UCSD-AML1 (cell line): ENCODE data around the gene SLC39A10.
"Not testable (repeated sequence)": the region's sequence is repeated elsewhere in the genome, so short reads cannot be mapped to it uniquely, and the experiment has no call there.

Experiments used
- DNase-seq: peaks from one replicate; lab custom pipeline; 2025; ENCODE audit not compliant: unreplicated experiment; lab: John Stamatoyannopoulos, UW

SLC39A10 gene

DNA sequence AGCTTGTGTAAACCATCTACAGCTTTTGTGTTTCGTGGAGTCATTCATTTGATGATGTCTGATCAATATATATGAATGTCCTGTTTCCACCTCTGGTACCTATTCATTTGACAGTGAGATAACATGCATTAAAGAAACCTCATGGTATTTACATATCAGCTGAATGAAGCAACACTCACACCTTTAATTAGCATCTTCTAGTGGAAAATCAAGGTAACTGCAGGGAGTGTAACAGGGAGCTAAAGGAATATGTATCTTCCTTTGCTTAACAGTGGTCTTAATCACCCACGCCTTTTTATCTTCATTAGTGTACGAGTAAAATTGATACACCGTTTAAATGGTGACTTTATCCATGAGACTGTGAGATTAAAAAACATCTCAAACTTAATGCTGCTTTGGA, 15.6 kb downstream of the SLC39A10 start:
- DNase-seq, result no peak

DNA sequence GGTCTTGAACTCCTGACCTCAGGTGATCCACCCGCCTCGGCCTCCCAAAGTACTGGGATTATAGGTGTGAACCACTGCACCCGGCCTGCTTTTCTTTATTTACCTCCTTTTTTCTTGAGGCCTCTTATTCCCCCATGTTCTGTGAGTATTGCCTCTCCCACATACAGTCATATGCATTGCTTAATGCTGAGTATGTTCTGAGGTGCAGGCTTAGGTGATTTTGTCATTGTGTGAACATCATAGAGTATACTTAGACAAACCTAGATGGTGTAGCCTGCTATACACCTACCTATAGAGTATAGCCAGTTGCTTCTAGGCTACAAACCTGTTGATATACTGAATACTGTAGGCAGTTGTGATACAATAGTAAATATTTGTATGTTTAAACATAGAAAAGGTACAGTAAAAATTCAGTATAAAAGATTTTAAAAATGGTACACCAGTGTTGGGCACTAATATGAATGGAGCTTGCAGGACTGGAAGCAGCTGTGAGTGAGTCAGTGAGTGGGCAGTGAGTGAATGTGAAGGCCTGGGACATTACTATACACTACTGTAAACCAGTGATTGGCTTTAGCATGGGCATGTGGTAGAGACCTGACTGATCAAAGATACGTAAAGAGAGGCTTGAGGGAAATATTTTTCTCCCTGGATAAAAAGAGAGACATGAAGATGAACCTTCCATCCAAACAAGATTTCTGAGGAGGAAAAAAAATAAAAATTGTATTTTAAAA, 17.6 kb downstream of the SLC39A10 start:
- no peak for DNase-seq

DNA sequence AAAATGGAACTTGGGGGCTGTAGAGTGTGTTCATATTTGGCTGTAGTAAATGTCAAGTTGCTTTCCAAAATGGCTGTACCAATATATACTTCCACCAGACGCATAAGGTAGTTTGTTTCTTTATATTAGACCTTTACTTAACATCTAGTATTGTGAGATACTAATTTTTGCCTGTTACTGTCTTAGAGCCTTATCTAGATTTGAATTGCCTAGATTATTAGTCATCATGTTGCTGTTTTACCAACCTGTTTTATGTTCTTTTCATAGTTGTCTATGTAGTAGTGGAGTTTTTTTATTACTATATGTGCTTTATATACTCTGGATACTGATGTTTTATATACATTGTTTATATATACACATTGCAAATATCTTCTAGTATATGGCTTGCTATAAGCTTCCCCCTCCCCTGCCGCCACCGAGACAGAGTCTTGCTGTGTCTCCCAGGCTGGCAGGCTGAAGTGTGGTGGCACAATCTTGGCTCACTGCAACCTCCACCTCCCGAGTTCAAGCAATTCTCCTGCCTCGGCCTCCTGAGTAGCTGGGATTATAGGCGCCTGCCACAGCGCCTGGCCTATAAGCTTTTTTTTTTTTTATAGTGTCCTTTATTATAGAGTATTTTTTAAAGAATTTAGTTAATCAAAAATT, 18.9 kb downstream of the SLC39A10 start:
- no peak for DNase-seq

DNA sequence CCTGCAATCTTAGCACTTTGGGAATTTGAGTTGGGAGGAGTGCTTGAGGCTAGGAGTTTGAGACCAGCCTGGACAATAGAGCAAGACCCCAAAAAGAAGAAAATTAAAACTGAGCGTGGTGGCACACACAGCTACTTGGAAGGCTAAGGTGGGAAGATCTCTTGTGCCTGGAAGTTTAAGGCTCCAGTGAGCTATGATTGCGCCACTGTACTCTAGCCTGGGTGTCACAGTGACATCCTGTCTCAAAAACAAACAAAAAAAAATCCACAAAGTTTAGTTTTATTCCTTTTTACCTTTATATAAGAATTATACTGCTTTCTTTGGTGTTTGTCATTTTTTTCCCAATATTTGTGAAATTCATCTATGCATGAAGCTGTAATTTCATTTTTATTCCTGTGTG, 20.3 kb downstream of the SLC39A10 start:
- DNase-seq, result no peak

DNA sequence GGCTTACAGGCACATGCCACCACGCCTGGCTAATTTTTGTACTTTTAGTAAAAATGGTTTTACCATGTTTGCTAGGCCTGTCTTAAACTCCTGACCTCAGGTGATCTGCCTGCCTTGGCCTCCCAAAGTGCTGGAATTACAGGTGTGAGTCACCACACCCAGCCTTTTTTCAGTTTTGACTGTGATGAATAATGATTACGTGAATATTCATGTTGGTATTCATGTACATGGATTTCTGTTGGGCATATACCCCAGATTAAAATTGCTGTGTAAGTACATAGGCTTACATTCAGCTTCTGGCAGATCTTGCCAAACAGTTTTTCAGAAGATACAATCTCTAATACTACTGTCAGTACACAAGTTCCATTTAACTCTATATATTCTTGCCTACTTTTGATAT, 20.9 kb downstream of the SLC39A10 start:
- DNase-seq, result no peak

DNA sequence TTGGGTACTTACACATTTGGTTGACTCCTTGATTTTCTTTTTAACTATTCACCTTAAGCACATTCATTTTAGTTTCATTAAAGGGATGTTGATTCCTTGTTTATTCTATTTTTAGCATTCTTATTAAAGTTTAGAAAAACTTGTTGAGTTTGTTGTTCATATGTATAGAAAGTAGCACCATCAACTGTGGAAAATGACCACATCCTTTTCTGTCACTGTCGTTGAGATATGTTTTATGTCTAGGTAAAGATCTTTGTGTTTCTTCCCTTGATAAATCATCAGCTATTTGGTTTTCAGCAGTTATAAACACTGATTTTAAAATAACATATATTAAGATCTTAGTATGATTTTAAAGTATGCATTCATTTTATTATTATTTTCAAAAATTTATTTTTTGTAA, 25.1 kb downstream of the SLC39A10 start:
- DNase-seq, result no peak

DNA sequence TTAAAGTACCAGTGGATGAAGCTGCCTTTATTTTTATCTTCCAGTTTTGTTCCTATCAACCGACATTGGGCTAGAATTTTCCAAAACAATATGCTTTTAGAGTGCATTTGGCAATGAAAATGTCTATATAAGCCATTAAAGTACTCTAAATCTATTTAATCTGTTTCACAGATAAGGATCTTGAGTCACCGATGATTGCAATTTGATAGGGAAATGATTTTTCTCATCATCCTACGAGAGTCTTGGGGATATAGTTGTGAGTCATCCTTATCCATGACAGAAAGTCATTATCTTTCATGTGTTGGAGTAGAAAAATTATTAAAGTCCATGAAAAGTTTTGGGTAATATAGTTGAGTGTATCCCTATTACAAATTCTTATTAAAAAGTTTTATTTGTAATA, 26.1 kb downstream of the SLC39A10 start:
- DNase-seq, result no peak

DNA sequence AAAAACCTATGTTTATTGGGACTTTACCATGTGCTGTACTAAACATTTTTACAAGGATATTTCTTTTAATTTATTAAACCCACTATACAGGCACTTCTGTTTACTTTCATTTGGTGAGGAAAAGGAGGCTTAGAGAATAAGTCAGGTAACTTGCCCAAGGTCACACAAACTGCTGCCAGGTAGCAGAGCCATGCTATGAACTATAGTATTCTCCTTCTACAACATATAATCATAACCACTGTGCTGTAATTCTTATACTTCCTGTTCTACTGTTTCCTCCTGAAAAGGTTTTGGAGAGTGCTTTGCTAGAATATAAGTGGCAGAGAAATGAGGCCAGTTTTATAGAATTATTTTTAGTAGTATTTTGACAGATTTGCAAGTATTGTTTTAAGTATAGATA, 29.5 kb downstream of the SLC39A10 start:
- DNase-seq, result no peak

DNA sequence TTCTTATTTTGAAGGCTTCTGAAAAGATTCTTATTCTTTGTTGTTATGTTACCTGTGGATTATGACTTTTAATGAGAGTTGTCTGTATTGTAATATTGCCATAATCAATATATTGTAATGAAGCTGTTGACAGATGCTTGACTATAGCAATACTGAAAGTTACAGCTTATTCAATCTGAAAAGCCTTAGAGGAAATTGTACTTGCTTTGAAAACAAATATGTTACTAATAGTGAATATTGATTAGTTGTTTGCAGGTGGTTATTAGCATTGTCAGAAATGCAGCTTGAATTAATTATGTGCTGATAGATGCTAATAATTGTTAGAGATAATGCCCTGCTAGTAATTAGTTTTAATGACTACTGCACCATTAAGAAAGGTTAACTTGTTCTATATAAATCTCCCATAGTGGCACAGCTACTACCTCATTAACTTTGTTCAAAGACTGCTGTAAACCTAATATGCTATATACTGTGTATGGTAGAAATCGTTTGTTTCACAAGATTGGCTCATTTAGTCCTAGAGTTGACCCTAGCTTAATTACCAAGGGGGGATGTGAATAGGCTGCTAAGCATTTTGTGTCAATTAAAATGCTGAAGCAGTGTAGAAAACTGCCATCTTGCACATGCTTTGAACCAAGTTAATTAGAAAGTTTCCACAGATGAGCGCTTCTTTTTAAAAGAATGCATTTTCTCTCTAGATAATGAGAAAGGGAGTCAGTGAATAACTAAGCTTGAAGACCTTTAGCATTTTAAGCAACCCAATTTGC, 30.5 kb downstream of the SLC39A10 start:
- DNase-seq, result no peak

DNA sequence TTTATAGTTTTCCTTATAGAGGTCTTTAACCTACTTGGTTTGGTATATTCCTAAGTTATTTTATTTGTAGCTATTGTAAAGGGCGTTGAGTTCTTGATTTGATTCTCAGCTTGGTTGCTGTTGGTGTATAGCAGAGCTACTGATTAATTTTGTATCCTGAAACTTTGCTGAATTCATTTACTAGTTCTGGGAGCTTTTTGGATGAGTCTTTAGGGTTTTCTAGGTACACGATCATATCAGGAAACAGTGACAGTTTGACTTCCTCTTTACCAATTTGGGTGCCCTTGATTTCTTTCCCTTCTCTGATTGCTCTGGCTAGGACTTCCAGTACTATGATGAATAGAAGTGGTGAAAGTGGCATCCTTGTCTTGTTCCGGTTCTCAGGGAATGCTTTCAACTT, 35.5 kb downstream of the SLC39A10 start:
- not testable (repeated sequence) for DNase-seq

DNA sequence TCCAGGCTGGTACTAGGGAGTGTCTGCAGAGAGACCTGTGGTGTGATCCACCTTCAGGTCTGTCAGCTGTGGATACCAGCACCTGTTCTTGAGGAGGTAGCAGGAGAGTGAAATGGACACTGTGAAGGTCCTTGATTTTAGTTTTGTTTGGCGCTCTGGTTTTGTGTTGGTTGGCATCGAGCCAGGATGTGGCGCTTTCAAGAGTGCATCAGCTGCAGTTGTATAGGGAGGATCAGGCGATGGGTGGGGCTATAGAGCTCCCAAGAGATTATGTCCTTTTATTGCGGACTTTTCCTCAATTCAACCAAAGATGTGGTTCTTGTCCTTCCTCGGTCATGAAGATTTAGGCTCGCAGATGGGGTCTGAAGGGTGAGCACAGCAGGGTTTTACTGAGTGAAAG, 37.5 kb downstream of the SLC39A10 start:
- no peak for DNase-seq

DNA sequence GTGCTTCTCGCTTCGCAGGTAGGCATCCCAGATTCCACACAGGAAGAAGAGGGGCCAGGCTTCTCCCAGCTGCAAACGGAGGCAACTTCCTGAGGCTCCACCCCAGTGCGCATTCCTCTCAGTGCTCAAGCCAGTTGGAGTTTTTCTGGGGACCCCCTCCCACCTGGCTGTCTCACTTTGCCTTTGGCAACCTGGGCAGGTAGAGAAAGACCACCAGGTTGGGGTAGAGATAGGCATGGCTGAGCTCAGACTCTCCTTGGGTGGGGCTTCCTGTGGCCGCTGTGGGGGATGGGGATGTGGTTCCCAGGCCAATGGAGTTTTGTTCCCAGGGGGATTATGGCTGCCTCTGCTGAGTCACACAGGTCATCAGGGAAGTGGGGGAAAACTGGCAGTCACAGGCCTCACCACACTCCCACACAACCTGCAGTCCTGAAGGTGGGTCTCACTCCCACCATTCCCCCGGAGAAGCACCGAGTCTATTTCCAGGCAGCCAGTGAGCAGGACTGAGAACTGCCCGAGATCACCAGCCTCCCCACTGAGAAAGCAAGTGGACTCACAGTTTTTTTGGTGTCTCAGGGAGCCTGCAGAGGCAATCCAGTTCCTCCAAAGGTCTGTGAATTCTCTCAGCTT, 38.1 kb downstream of the SLC39A10 start:
- DNase-seq, result no peak

DNA sequence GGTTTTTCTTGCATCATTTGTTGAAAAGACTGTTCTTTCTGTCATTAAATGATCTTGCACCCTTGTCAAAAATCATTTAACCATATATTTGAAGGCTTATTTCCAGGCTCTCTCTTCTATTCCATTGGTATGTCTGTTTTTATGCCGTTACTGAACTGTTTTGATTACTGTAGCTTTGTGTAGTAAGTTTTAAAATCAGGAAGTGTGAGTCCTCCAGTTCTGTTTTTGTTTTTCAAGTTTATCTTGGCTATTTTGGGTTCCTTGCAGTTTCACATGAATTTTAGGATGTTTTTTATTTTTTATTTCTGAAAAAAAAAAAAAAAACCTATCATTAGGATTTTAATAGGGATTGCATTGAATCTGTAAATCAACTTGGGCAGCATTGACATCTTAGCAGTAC, 39.0 kb downstream of the SLC39A10 start:
- no peak for DNase-seq

DNA sequence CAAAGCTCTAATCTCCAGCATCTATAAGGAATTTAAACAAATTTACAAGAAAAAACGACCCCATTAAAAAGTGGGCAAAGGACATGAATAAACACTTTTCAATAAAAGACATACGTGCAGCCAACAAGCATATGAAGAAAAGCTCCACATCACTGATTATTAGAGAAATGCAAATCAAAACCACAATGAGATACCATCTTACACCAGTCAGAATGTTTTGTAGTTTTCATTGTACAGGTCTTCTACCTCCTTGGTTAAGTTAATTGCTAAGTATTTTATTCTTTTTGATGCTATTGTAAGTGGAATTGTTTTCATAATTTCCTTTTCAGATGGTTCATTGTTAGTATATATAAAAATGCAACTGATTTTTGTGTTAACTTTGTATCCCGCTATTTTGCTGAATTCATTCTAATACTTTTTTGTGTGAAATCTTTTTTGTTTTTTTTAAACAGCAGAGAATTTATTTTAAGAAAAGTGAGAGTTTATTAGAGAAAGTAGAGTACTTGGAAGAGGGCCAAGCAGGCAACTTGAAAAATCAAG, 40.7 kb downstream of the SLC39A10 start:
- no peak for DNase-seq

DNA sequence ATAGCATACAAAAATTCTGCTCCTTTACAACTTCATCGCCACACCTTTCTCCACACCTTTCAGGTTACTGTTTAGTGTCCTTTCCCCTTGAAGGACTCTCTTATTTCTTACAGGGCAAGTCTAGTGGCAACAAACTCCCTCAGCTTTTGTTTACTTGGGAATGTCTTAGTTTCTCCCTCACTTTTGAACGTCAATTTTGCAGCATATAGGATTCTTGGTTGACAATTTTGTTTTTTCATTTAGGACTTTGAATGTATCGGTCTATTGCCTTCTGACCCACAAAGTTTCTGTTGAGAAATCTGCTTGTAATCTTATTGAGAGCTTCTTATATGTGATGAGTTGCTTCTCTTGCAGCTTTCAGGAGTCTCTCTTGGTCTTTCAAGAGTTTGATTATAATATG, 43.5 kb downstream of the SLC39A10 start:
- DNase-seq, result no peak

DNA sequence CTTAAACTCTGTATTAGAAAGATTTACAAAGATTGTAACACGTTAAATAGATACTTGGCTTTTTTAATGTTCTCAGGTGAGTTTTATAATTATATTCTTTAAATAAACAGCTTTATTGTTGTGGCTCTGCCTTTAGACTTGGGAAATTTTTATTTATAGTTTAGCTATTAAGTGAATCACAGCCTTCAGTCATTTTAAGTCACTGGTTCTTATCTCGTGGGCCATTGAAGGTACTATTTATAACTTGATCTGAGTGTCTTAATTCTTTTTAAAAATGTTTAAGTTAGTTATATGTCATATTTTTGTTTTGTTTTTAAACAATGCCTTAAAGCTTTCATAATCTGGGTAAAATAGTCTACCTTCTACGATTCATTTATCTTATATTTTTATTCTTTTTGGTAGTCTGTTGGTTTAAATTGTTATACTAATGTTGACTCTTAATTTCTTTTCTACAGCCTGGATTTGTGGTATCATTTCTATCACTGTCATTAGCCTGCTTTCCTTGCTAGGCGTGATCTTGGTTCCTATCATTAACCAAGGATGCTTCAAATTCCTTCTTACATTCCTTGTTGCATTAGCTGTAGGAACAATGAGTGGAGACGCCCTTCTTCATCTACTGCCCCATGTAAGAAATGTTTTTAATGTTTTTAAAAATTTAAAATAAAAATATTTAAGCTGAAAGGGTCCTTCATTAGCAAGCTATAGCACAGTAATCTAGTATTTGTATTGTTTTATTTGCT, 49.3 kb downstream of the SLC39A10 start:
- DNase-seq, result no peak

DNA sequence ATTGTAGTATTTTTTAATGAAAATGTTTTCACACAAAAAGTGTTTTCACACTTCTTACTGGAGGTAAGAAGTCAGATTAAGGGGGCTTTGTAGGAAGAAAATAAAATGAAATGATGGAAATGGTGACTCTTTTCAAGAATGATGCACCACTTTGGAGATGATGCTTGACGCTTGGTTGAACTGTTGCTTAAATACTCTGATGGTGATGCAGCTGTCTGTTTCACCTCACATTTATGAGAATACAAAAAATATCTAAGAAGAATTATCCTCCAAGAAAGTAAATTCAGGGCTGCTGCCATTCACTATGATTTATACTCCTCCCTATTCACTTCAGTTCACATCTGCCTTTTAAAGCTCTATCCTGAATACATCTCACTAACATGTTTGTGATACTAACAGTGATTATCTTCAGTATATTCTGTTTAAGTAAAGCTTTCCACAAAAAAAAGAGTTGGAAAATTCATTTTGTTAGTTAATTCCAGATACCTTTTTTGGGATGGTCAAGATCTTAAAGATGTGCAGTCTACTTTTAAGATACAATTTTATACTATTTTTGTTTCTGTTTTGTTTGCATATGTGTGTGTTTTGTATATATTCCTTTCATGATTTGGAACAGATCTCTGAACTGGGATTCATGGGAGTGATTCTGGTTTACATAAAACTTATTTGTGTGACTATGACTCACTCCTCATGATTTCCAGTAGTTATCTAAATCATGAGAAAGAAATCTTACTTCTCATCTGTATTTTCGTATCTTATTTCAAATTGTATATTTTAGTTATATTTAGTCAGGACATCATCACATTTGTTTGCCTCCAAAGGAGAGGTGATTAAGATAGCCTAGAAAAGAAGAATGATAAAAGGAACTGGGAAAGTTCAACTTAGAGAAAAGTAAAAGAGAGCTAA, 53.1 kb downstream of the SLC39A10 start:
- no peak for DNase-seq

DNA sequence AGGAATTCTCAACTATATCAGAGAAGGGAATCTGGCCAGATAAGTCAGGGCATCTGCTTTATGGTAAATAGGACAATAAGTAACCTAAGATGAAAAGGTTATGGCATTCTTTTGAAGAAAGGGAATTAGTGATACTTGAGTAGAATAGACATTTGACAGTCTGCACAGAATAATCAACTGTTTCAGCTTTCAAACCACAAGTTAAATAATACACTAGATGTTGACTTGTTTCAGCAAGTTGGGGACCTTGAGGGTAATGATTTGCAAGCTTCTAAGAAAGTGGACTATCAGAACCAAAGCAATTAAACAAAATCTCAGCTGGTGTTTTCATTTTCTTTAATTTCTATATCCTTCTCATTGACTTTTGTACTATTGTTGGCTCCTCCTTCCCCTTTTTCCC, 54.5 kb downstream of the SLC39A10 start:
- DNase-seq, result no peak

DNA sequence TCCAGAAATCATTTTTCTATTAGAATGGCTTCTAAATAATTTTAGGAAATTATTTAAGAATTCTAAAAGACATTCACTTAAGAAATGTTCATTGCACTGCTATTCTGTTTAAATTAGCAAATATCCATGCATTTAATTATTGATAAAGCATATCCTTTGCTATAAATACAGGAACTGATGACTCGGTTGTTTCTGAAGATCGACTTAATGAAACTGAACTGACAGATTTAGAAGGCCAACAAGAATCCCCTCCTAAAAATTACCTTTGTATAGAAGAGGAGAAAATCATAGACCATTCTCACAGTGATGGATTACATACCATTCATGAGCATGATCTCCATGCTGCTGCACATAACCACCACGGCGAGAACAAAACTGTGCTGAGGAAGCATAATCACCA, 59.4 kb downstream of the SLC39A10 start:
- DNase-seq, result no peak

DNA sequence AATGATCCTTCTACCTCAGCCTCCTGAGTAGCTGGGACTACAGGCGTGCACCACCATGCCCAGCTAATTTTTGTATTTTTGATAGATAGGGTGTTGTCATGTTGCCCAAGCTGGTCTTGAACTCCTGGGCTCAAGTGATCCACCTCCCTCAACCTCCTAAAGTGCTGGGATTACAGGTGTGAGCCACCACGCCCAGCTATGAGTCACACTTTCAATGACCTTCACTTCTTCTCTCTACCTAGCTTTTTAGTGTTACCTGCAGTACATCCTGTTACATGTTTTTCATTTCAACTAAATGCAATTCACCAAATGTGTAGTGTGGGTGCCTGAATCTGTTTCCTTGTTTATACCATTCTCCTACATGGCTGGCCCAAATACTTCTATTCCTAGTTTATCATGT, 64.0 kb downstream of the SLC39A10 start:
- no peak for DNase-seq
